ENCODE data around the gene LDLRAD3.

LDLRAD3 gene

GRCh38 chr11:36218283-36218921 lies 274.5 kb downstream of the LDLRAD3 start:
- DNase-seq, result no peak

GRCh38 chr11:36219996-36220395 lies 276.1 kb downstream of the LDLRAD3 start:
- DNase-seq, result no peak

GRCh38 chr11:36222831-36223635 lies 279.2 kb downstream of the LDLRAD3 start:
- no peak for DNase-seq

GRCh38 chr11:36224209-36224882 lies 280.5 kb downstream of the LDLRAD3 start:
- no peak for DNase-seq

GRCh38 chr11:36227044-36227443 lies 283.2 kb downstream of the LDLRAD3 start:
- no peak for DNase-seq

- no peak for DNase-seq
Observed at GRCh38 chr11:36228689-36229088, 284.8 kb downstream of the LDLRAD3 start.

GRCh38 chr11:36229091-36229705 lies 285.3 kb downstream of the LDLRAD3 start:
- DNase-seq, result no peak

- DNase-seq, result no peak
Observed at GRCh38 chr11:36230779-36231699, 287.2 kb downstream of the LDLRAD3 start.

- DNase-seq, result no peak
Observed at GRCh38 chr11:36233204-36233603, 289.3 kb downstream of the LDLRAD3 start.

- DNase-seq, result no peak
Observed at GRCh38 chr11:36234825-36235224, 291.0 kb downstream of the LDLRAD3 start.

GRCh38 chr11:36235750-36236149 lies 291.9 kb downstream of the LDLRAD3 start:
- DNase-seq, result no peak

- DNase-seq, result no peak
Observed at GRCh38 chr11:36237391-36237790, 293.5 kb downstream of the LDLRAD3 start.

GRCh38 chr11:36238036-36238631 lies 294.3 kb downstream of the LDLRAD3 start:
- DNase-seq, result no peak

- no peak for DNase-seq
Observed at GRCh38 chr11:36238881-36239280, 295.0 kb downstream of the LDLRAD3 start.

- DNase-seq, result no peak
Observed at GRCh38 chr11:36239636-36240035, 295.8 kb downstream of the LDLRAD3 start.

GRCh38 chr11:36240173-36240572 lies 296.3 kb downstream of the LDLRAD3 start:
- no peak for DNase-seq

- DNase-seq, result no peak
Observed at GRCh38 chr11:36240801-36241200, 296.9 kb downstream of the LDLRAD3 start.

GRCh38 chr11:36241497-36241896 lies 297.6 kb downstream of the LDLRAD3 start:
- DNase-seq, result no peak

- no peak for DNase-seq
Observed at GRCh38 chr11:36243641-36244040, 299.8 kb downstream of the LDLRAD3 start.

- no peak for DNase-seq
Observed at GRCh38 chr11:36247493-36247892, 303.6 kb downstream of the LDLRAD3 start.

GRCh38 chr11:36248436-36248835 lies 304.6 kb downstream of the LDLRAD3 start:
- no peak for DNase-seq

- no peak for DNase-seq
Observed at GRCh38 chr11:36249246-36249645, 305.4 kb downstream of the LDLRAD3 start.

All from GOT3 (cell line).